ENCODE measurements around the gene IFITM2.
"Not testable (repeated sequence)": the region's sequence is repeated elsewhere in the genome, so short reads cannot be mapped to it uniquely, and the experiment has no call there.

IFITM2 gene

GRCh38 chr11:303363-303762 lies 4.3 kb upstream of the IFITM2 start:
- Mint-ChIP-seq H3K4me1 (peaks cover 61% of the 10 kb centered on the region), H3K27me3 (ENCODE audit: low read depth, poor library complexity) (no peaks in the 10 kb centered on the region), H3K9me3 (peaks cover 19% of the 10 kb centered on the region), H3K36me3 (ENCODE audit: low read depth) (peaks cover 4% of the 10 kb centered on the region), H3K4me3 (no peak overlapping the region), H3K27ac (no peak overlapping the region)
- no peak for TF ChIP-seq CTCF (IDR thresholded peaks at IDR 0.05)
- no peak for DNase-seq

DNA sequence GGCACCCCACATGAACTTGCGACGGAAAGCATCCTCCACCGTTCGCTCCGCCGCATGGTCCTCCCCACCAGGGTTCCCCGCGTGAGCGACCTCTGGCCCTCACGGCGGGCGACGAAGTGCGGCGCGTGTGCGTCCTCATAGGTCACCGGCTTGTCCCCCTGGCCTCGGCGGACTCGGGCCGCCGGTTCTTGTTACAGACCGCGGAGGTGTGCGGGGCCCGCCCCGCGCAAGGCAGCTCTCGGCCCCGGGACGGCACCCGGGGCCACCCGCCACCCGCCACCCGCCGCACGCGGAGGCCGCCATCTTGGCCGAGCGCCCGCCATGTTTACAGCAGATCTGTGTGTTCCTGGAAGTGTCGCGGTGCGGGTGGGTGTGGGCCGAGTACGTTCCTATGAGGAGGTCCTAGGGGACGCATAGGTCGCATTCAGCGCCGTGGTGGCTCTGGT lies 3.5 kb upstream of the IFITM2 start:
- no peak for DNase-seq
- Mint-ChIP-seq H3K9me3 (peaks cover 19% of the 10 kb centered on the region), H3K27ac (no peak overlapping the region), H3K4me1 (peaks cover 68% of the 10 kb centered on the region), H3K27me3 (ENCODE audit: low read depth, poor library complexity) (no peaks in the 10 kb centered on the region), H3K4me3 (no peak overlapping the region), H3K36me3 (ENCODE audit: low read depth) (peaks cover 4% of the 10 kb centered on the region)
- no peak for TF ChIP-seq CTCF (IDR thresholded peaks at IDR 0.05)

DNA sequence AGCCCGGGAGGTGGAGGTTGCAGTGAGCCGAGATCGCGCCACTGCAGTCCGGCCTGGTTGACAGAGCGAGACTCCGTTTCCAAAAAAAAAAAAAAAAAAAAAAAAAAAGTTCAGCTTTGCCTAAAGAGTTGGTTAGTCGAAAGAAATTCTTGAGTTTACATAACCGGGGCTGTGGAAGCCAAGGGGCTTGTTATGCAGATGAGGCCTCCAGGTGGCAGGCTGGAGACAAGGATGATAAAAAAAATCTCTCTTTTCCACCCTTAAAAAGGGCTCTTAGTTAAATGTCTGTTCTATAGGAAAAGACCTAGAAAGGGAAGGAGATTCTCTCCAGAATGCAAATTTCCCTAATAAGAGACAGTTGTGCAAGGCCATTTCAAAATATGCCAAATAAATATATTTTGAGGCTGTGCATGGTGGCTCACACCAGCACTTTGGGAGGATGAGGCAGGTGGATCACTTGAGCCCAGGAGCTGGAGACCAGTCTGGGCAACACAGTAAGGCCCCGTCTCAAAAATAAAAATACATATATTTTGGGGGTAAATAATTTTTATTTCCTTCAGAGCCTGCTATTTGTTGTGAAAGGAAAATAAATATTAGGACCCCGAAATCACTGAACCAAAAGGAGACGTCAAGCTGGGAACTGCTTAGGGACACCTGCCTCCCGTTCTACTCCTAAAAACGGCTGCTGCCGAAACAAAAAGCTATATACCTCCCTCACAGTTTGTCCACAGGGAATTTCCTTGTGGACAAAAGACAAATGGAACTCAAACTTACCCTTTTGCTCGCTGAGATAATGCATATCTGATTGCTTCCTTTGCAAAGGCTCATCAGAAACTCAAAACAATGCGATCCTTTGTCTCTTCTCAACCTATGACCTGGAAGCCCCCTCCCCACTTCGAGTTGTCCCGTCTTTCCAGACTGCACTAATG lies 2.4 kb upstream of the IFITM2 start:
- DNase-seq, result peak; percentile 54
- H3K4me1 Mint-ChIP-seq, result peaks cover 72% of the 10 kb centered on the region
- H3K4me3 Mint-ChIP-seq, result peak overlapping the region; percentile 4
- no peaks in the 10 kb centered on the region for H3K27me3 Mint-ChIP-seq (ENCODE audit: low read depth, poor library complexity)
- peaks cover 4% of the 10 kb centered on the region for H3K36me3 Mint-ChIP-seq (ENCODE audit: low read depth)
- H3K27ac Mint-ChIP-seq, result no peak overlapping the region
- peak; percentile 40 for TF ChIP-seq CTCF (IDR thresholded peaks at IDR 0.05)
- H3K9me3 Mint-ChIP-seq, result peaks cover 19% of the 10 kb centered on the region

GRCh38 chr11:305844-306211 lies 1.8 kb upstream of the IFITM2 start:
- no peaks in the 10 kb centered on the region for H3K27me3 Mint-ChIP-seq (ENCODE audit: low read depth, poor library complexity)
- peaks cover 65% of the 10 kb centered on the region for H3K4me1 Mint-ChIP-seq
- peak overlapping the region; percentile 4 for H3K4me3 Mint-ChIP-seq
- no peak for TF ChIP-seq CTCF (IDR thresholded peaks at IDR 0.05)
- H3K27ac Mint-ChIP-seq, result peak overlapping the region; percentile 15
- H3K9me3 Mint-ChIP-seq, result peaks cover 19% of the 10 kb centered on the region
- DNase-seq, result no peak
- H3K36me3 Mint-ChIP-seq (ENCODE audit: low read depth), result peaks cover 4% of the 10 kb centered on the region

- Mint-ChIP-seq H3K9me3 (peaks cover 13% of the 10 kb centered on the region), H3K36me3 (ENCODE audit: low read depth) (peaks cover 4% of the 10 kb centered on the region), H3K27ac (peak overlapping the region; percentile 48), H3K4me3 (peak overlapping the region; percentile 58), H3K4me1 (peaks cover 61% of the 10 kb centered on the region), H3K27me3 (ENCODE audit: low read depth, poor library complexity) (no peaks in the 10 kb centered on the region)
- TF ChIP-seq CTCF (IDR thresholded peaks at IDR 0.05), result no peak
- DNase-seq, result no peak
Observed at GRCh38 chr11:306645-307371, 808 bp upstream of the IFITM2 start.

DNA sequence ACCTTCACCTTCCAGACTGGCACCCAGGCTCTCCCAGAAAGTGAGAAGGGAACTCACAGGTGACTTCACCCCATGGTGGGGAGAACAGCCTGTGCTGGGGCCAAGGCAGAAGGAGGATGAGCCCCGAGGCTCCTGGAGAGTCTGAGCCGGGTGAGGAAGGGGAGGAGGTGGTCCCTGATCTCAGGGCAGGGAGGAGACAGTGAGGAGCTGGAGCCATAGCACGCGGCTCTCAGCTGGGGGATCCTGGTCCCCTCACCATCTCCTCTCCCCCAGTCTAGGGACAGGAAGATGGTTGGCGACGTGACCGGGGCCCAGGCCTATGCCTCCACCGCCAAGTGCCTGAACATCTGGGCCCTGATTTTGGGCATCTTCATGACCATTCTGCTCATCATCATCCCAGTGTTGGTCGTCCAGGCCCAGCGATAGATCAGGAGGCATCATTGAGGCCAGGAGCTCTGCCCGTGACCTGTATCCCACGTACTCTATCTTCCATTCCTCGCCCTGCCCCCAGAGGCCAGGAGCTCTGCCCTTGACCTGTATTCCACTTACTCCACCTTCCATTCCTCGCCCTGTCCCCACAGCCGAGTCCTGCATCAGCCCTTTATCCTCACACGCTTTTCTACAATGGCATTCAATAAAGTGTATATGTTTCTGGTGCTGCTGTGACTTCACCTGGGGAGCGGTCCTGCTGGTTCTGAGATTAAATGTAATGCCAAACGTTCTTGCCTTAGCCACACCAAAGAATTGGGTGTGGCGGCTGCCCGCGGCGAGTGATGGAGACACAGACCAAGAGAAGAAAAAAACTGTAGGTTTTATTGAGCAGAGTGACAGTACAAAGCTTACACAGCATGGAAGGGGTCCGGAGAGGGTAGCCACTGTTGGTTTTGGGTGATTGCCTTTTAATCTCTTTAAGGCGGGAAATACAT lies 1.4 kb downstream of the IFITM2 start:
- DNase-seq; H3K27me3 Mint-ChIP-seq (ENCODE audit: low read depth, poor library complexity); H3K36me3 Mint-ChIP-seq (ENCODE audit: low read depth); H3K9me3 Mint-ChIP-seq: not testable (repeated sequence)
- Mint-ChIP-seq H3K4me3 (peak overlapping the region; percentile 89), H3K4me1 (peaks cover 75% of the 10 kb centered on the region), H3K27ac (peak overlapping the region; percentile 96)

GRCh38 chr11:309979-310572 lies 2.5 kb downstream of the IFITM2 start:
- H3K36me3 Mint-ChIP-seq (ENCODE audit: low read depth); H3K27me3 Mint-ChIP-seq (ENCODE audit: low read depth, poor library complexity); DNase-seq; H3K9me3 Mint-ChIP-seq: not testable (repeated sequence)
- peaks cover 81% of the 10 kb centered on the region for H3K4me1 Mint-ChIP-seq
- H3K27ac Mint-ChIP-seq, result peak overlapping the region; percentile 17
- H3K4me3 Mint-ChIP-seq, result peak overlapping the region; percentile 89

Measured in nephron progenitor cell (in vitro differentiated cells).